CD14-positive monocyte (primary cell): ENCODE data around the gene STRBP. TPM values are rescaled to one million over a fixed set of nuclear protein-coding genes. Genes with fewer than 3 reads are reported as not detected.

Experiments
- DNase-seq, 3 donors: peaks; one replicate each; pipeline ENCODE4 v3.0.0-alpha.2; 2011 to 2022
- H2AFZ ChIP-seq: 2 replicates; pipeline ENCODE4 v1.6.0; 2012; ENCODE audit warnings: mild to moderate bottlenecking, low read depth, low read length, inconsistent platforms; ENCODE audit not compliant: insufficient read depth, poor library complexity, severe bottlenecking
- H3K27ac ChIP-seq, 2 donors: 1 replicate in 1 of 2; 2 replicates in 1 of 2; pipeline ENCODE4 v1.5.1; 2012 to 2013; ENCODE audit warnings: low read length in 2 of 2, control low read depth in 1 of 2, inconsistent platforms in 1 of 2, low read depth in 1 of 2, mild to moderate bottlenecking in 1 of 2
- H3K27me3 ChIP-seq, 2 donors: one replicate each; pipeline versions ENCODE4 v1.6.0 to v1.6.1; 2011 to 2013; ENCODE audit warnings: low read length in 2 of 2; ENCODE audit not compliant: control insufficient read depth in 2 of 2, insufficient read depth in 2 of 2
- H3K36me3 ChIP-seq, 2 donors: replicated peaks in 1 of 2; 1 replicate in 1 of 2; 2 replicates in 1 of 2; pipeline versions ENCODE4 v1.5.1 to v1.6.1; 2012 to 2013; ENCODE audit warnings: low read length in 2 of 2, control low read depth in 1 of 2, inconsistent platforms in 1 of 2, mild to moderate bottlenecking in 1 of 2; ENCODE audit not compliant: insufficient read depth in 2 of 2, control insufficient read depth in 1 of 2
- H3K4me1 ChIP-seq, 2 donors: 1 replicate in 1 of 2; 2 replicates in 1 of 2; pipeline versions ENCODE4 v1.5.1 to v1.6.1; 2012 to 2013; ENCODE audit warnings: low read length in 2 of 2, control low read depth in 1 of 2, inconsistent platforms in 1 of 2, mild to moderate bottlenecking in 1 of 2, moderate library complexity in 1 of 2; ENCODE audit not compliant: insufficient read depth in 2 of 2, control insufficient read depth in 1 of 2
- H3K4me2 ChIP-seq: replicated peaks from 2 replicates; pipeline ENCODE3; 2012; ENCODE audit warnings: low read length, moderate library complexity, mild to moderate bottlenecking; ENCODE audit not compliant: poor library complexity, severe bottlenecking; ENCODE audit errors: extremely low read depth
- H3K4me3 ChIP-seq, 3 experiments: fragments of 200-600 bp in 1 of 3; sonication (generic) in 1 of 3; replicated peaks in 1 of 3; 1 replicate in 2 of 3; 2 replicates in 1 of 3; pipeline ENCODE4 v1.5.1; 2011 to 2013; ENCODE audit warnings: low read length in 3 of 3, mild to moderate bottlenecking in 3 of 3, control low read depth in 2 of 3, low read depth in 2 of 3, inconsistent platforms in 1 of 3, moderate library complexity in 1 of 3
- H3K79me2 ChIP-seq: 2 replicates; pipeline ENCODE4 v1.6.0; 2012; ENCODE audit warnings: mild to moderate bottlenecking, control low read depth, inconsistent platforms, low read length, moderate library complexity; ENCODE audit not compliant: insufficient read depth
- H3K9ac ChIP-seq: 2 replicates; pipeline ENCODE4 v1.6.0; 2017; ENCODE audit warnings: low read length, mild to moderate bottlenecking; ENCODE audit not compliant: insufficient read depth, poor library complexity, severe bottlenecking
- H3K9me3 ChIP-seq, 2 donors: replicated peaks in 1 of 2; 1 replicate in 1 of 2; 2 replicates in 1 of 2; pipeline versions ENCODE4 v1.5.1 to v1.6.1; 2012 to 2013; ENCODE audit warnings: low read length in 2 of 2, control low read depth in 1 of 2; ENCODE audit not compliant: control insufficient read depth in 1 of 2, insufficient read depth in 1 of 2
- H4K20me1 ChIP-seq: 2 replicates; pipeline ENCODE4 v1.6.0; 2012; ENCODE audit warnings: mild to moderate bottlenecking, low read length, control low read depth, moderate library complexity; ENCODE audit not compliant: insufficient read depth
- H3K27ac Mint-ChIP-seq, 7 donors: one replicate each; pipeline ENCODE4 v1.8.0; 2020; ENCODE audit warnings: mild to moderate bottlenecking in 7 of 7, mixed read lengths in 7 of 7, moderate library complexity in 6 of 7, inconsistent platforms in 2 of 7
- H3K27me3 Mint-ChIP-seq, 3 donors: one replicate each; pipeline ENCODE4 v1.8.0; 2021 to 2022; ENCODE audit warnings: low read depth in 3 of 3, mild to moderate bottlenecking in 3 of 3, mixed read lengths in 3 of 3, moderate library complexity in 3 of 3, inconsistent platforms in 1 of 3
- H3K36me3 Mint-ChIP-seq, 2 donors: one replicate each; pipeline ENCODE4 v1.8.0; 2020; ENCODE audit warnings: mixed read lengths in 2 of 2, inconsistent platforms in 1 of 2, mild to moderate bottlenecking in 1 of 2
- H3K4me1 Mint-ChIP-seq: one replicate; pipeline ENCODE4 v1.8.0; 2020; ENCODE audit warnings: mild to moderate bottlenecking, mixed read lengths
- H3K4me3 Mint-ChIP-seq, 2 donors: one replicate each; pipeline ENCODE4 v1.8.0; 2020; ENCODE audit warnings: mild to moderate bottlenecking in 2 of 2, mixed read lengths in 2 of 2, moderate library complexity in 1 of 2
- H3K9me3 Mint-ChIP-seq, 7 donors: one replicate each; pipeline ENCODE4 v1.8.0; 2020 to 2022; ENCODE audit warnings: mixed read lengths in 7 of 7, mild to moderate bottlenecking in 6 of 7, moderate library complexity in 6 of 7, inconsistent platforms in 2 of 7
- WGBS: methylation state at CpG from one replicate; pipeline ENCODE4 v1.1.5; 2013; ENCODE audit warnings: missing lambda C conversion rate; ENCODE audit not compliant: insufficient coverage; 5-methylcytosine and 5-hydroxymethylcytosine counted together
- intact Hi-C, 2 donors: fragments of 100-400 bp; cut with micrococcal nuclease; formaldehyde crosslinking; loops; one replicate each; pipeline versions ENCODE4 v1.15.0 to v1.15.1; 2023
- polyA plus RNA-seq, 3 donors: library from polyadenylated mRNA; depleted of rRNA in 1 of 3; unstranded in 2 of 3; stranded (reverse) in 1 of 3; fragments of 300-500 nt in 2 of 3; fragments of >200 nt in 1 of 3; fragmentation: Illumina TruSeq in 2 of 3; gene quantifications; 1 replicate in 2 of 3; 2 replicates in 1 of 3; pipeline ENCODE4 v1.2.3, GENCODE V29; 2012 to 2021
- TF ChIP-seq, protein P1 (sequence below): fragments of 200-600 bp; IDR thresholded peaks from one replicate; pipeline ENCODE4 v1.8.0; 2022; ENCODE audit warnings: antibody characterized with exemption, mild to moderate bottlenecking

Gene STRBP
- polyA plus RNA-seq, 3 donors = 0.97 to 1.9 (median 1.9) TPM

DNA sequence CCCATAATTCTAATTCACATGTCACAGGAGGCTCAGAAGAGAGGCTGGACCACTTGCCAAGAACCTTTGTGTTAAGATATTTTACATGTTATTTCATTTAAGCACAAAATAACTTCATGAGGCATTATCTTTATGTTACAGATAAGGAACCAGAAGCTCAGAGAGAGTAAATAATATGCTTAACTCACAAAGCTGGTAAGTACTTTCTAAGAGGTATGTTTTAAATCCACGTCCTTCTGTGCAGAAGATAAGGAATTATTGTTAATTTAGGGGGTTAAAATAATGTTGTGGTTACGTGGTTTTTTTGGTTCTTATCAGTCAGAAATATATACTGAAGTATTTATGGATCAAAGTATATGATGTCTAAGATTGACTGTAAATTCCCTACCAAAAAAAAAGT is 8.0 kb downstream of the STRBP start:
- intact Hi-C loops = no loop called here
- Mint-ChIP-seq H3K4me1 (no peaks in the 10 kb centered on the region), H3K27ac (no peak overlapping the region), H3K36me3 (no peaks in the 10 kb centered on the region), H3K9me3 (peaks cover 0 to 1% (median 0%) of the 10 kb centered on the region in 7 donors), H3K27me3 (no peaks in the 10 kb centered on the region), H3K4me3 (no peak overlapping the region)
- H3K4me2 ChIP-seq = no peak overlapping the region
- no peaks in the 10 kb centered on the region for H4K20me1 ChIP-seq
- no peaks in the 10 kb centered on the region for H3K9me3 ChIP-seq
- no peaks in the 10 kb centered on the region for H3K79me2 ChIP-seq
- TF ChIP-seq, protein P1, sequence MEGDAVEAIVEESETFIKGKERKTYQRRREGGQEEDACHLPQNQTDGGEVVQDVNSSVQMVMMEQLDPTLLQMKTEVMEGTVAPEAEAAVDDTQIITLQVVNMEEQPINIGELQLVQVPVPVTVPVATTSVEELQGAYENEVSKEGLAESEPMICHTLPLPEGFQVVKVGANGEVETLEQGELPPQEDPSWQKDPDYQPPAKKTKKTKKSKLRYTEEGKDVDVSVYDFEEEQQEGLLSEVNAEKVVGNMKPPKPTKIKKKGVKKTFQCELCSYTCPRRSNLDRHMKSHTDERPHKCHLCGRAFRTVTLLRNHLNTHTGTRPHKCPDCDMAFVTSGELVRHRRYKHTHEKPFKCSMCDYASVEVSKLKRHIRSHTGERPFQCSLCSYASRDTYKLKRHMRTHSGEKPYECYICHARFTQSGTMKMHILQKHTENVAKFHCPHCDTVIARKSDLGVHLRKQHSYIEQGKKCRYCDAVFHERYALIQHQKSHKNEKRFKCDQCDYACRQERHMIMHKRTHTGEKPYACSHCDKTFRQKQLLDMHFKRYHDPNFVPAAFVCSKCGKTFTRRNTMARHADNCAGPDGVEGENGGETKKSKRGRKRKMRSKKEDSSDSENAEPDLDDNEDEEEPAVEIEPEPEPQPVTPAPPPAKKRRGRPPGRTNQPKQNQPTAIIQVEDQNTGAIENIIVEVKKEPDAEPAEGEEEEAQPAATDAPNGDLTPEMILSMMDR = no peak
- no peak overlapping the region for H3K9ac ChIP-seq
- no CpG with 5 or more reads among the region's 2 CpGs for WGBS
- no peaks in the 10 kb centered on the region for H3K4me1 ChIP-seq
- H3K27ac ChIP-seq = no peak overlapping the region
- H2AFZ ChIP-seq = no peak overlapping the region
- H3K27me3 ChIP-seq = no peaks in the 10 kb centered on the region
- H3K4me3 ChIP-seq = no peak overlapping the region
- no peak for DNase-seq
- H3K36me3 ChIP-seq = no peaks in the 10 kb centered on the region

DNA sequence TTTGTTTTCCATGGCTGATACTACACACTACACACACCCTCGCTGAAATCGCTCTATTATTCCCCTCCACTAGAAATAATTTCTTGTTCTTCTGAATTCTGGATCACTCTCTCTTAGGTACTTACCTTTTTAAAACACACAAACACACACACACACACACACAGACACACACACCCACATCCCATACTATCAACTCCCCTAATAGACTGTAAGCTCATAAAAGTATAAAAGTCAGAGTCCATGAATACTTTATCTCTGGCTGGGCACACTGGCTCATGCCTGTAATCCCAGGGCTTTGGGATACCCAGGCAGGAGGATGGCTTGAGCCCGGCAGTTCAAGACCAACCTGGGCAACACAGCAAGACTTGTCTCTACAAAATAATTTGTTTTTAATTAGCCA is 11.1 kb downstream of the STRBP start:
- TF ChIP-seq, protein P1 = no peak
- Histone ChIP-seq H3K79me2 (no peaks in the 10 kb centered on the region), H3K9ac (no peak overlapping the region), H2AFZ (no peak overlapping the region), H3K27me3 (no peaks in the 10 kb centered on the region), H4K20me1 (no peaks in the 10 kb centered on the region), H3K4me1 (no peaks in the 10 kb centered on the region), H3K9me3 (no peaks in the 10 kb centered on the region), H3K4me3 (no peak overlapping the region), H3K36me3 (no peaks in the 10 kb centered on the region), H3K27ac (no peak overlapping the region), H3K4me2 (no peak overlapping the region)
- H3K27me3 Mint-ChIP-seq = no peaks in the 10 kb centered on the region
- intact Hi-C loops = loop anchor here in 1 of 2 donors (10.0 kb wide), 1 partner anchor 62 kb away; no protein-coding TSS in a partner anchor
- WGBS = 95% methylated on average over 2 of the region's 3 CpGs
- H3K36me3 Mint-ChIP-seq = no peaks in the 10 kb centered on the region
- no peak overlapping the region for H3K27ac Mint-ChIP-seq
- H3K4me3 Mint-ChIP-seq = no peak overlapping the region
- H3K9me3 Mint-ChIP-seq = peaks cover 0 to 2% (median 0%) of the 10 kb centered on the region in 7 donors
- no peak for DNase-seq
- no peaks in the 10 kb centered on the region for H3K4me1 Mint-ChIP-seq
